Activated CD8-positive, alpha-beta T cell treated with anti-CD3 and anti-CD28 coated beads, Interleukin-2, amount 10 ng/mL, durations not matched to agents 7 days and 5 days (primary cell): ENCODE results near the gene TRIM39. TPM values are rescaled to one million over a fixed set of nuclear protein-coding genes. Genes with fewer than 3 reads are reported as not detected.

Experiments
- ATAC-seq: fragments of 150-1000 bp; cut with Tn5 transposase; one replicate; pipeline ENCODE4 v1.10.0; 2021; ENCODE audit warnings: moderate library complexity
- CTCF ChIA-PET: fragments of 350-600 bp; sonication (Branson Sonifier 250); formaldehyde crosslinking; loops from one replicate; lab custom pipeline; 2021; ENCODE audit warnings: antibody characterized with exemption; lab: Charles Lee
- POLR2A ChIA-PET: fragments of 350-600 bp; sonication (Branson Sonifier 250); formaldehyde crosslinking; loops from one replicate; lab custom pipeline; 2021; ENCODE audit warnings: antibody characterized with exemption; lab: Charles Lee
- DNase-seq: peaks from one replicate; pipeline ENCODE4 v3.0.0-alpha.2; 2020
- H3K27ac Mint-ChIP-seq: one replicate; pipeline ENCODE4 v1.8.0; 2021; ENCODE audit warnings: mild to moderate bottlenecking, mixed read lengths
- H3K27me3 Mint-ChIP-seq: one replicate; pipeline ENCODE4 v1.8.0; 2021; ENCODE audit warnings: low read depth, mixed read lengths
- H3K36me3 Mint-ChIP-seq: one replicate; pipeline ENCODE4 v1.8.0; 2021; ENCODE audit warnings: low read depth, mixed read lengths
- H3K4me1 Mint-ChIP-seq: one replicate; pipeline ENCODE4 v1.8.0; 2021; ENCODE audit warnings: low read depth, mixed read lengths
- H3K4me3 Mint-ChIP-seq: one replicate; pipeline ENCODE4 v1.8.0; 2021; ENCODE audit warnings: mild to moderate bottlenecking, mixed read lengths
- H3K9me3 Mint-ChIP-seq: one replicate; pipeline ENCODE4 v1.8.0; 2022; ENCODE audit warnings: mixed read lengths; ENCODE audit not compliant: insufficient read depth
- total RNA-seq, 2 experiments: library from RNA; stranded (reverse); gene quantifications; one replicate each; pipeline ENCODE4 v1.2.3, GENCODE V29; 2021

The TRIM39 gene
- total RNA-seq, 2 experiments from 2014 or later = 16.7 to 16.9 TPM

- no peaks in the 10 kb centered on the region for H3K9me3 Mint-ChIP-seq
- ChIA-PET POLR2A (interaction anchor here (2.1 kb wide), 1 partner anchor 9 kb away, joined by 5 read pairs; the partner anchor contains the start of gene TRIM39), CTCF (interaction anchor here (1.1 to 3.5 kb wide), 4 partner anchors 8 to 99 kb away, joined by 3 to 11 read pairs (median 6); partner anchors contain the start of gene TRIM39)
- ATAC-seq (no peak), DNase-seq (no peak)
- H3K27me3 Mint-ChIP-seq = no peaks in the 10 kb centered on the region
- H3K36me3 Mint-ChIP-seq = peaks cover 66% of the 10 kb centered on the region
- peaks cover 44% of the 10 kb centered on the region for H3K4me1 Mint-ChIP-seq
- peak overlapping the region; percentile 3 for H3K27ac Mint-ChIP-seq
- H3K4me3 Mint-ChIP-seq = peak overlapping the region; percentile 2
Measured at GRCh38 chr6:30317913-30318589, 8.7 kb upstream of the TRIM39 start.

- ChIA-PET POLR2A (no interaction called here), CTCF (no interaction called here)
- Mint-ChIP-seq H3K9me3 (no peaks in the 10 kb centered on the region), H3K36me3 (peaks cover 57% of the 10 kb centered on the region), H3K4me3 (no peak overlapping the region), H3K27me3 (no peaks in the 10 kb centered on the region), H3K27ac (no peak overlapping the region), H3K4me1 (peaks cover 56% of the 10 kb centered on the region)
- DNase-seq (no peak), ATAC-seq (no peak)
Measured at GRCh38 chr6:30319146-30319835, 7.4 kb upstream of the TRIM39 start.

GRCh38 chr6:30321692-30322388 lies 4.9 kb upstream of the TRIM39 start:
- Mint-ChIP-seq H3K36me3 (peaks cover 49% of the 10 kb centered on the region), H3K27me3 (no peaks in the 10 kb centered on the region), H3K4me1 (peaks cover 72% of the 10 kb centered on the region), H3K9me3 (no peaks in the 10 kb centered on the region), H3K27ac (no peak overlapping the region), H3K4me3 (no peak overlapping the region)
- DNase-seq (no peak), ATAC-seq (no peak)
- CTCF ChIA-PET = no interaction called here
- POLR2A ChIA-PET = no interaction called here

- Mint-ChIP-seq H3K36me3 (peaks cover 46% of the 10 kb centered on the region), H3K27me3 (no peaks in the 10 kb centered on the region), H3K4me1 (peaks cover 73% of the 10 kb centered on the region), H3K9me3 (no peaks in the 10 kb centered on the region), H3K4me3 (no peak overlapping the region), H3K27ac (no peak overlapping the region)
- CTCF ChIA-PET = interaction anchor here (2.5 kb wide), 1 partner anchor 104 kb away, joined by 11 read pairs; no protein-coding TSS in a partner anchor
- ATAC-seq = no peak
- DNase-seq = no peak
- POLR2A ChIA-PET = no interaction called here
Measured at GRCh38 chr6:30322527-30323501, 3.9 kb upstream of the TRIM39 start.

GRCh38 chr6:30323806-30324205 lies 2.9 kb upstream of the TRIM39 start:
- no peak for ATAC-seq
- Mint-ChIP-seq H3K4me1 (peaks cover 71% of the 10 kb centered on the region), H3K4me3 (no peak overlapping the region), H3K27ac (no peak overlapping the region), H3K36me3 (peaks cover 46% of the 10 kb centered on the region), H3K27me3 (no peaks in the 10 kb centered on the region), H3K9me3 (no peaks in the 10 kb centered on the region)
- ChIA-PET CTCF (interaction anchor here (1.3 to 2.5 kb wide), 2 partner anchors 85 to 105 kb away, joined by 3 to 11 read pairs; no protein-coding TSS in a partner anchor), POLR2A (no interaction called here)
- no peak for DNase-seq

- DNase-seq (peak; percentile 91), ATAC-seq (peak; percentile 73)
- ChIA-PET CTCF (interaction anchor here (0.6 to 2.5 kb wide), 8 partner anchors 8 to 128 kb away, joined by 3 to 12 read pairs (median 7); no protein-coding TSS in a partner anchor), POLR2A (interaction anchor here (1.0 to 2.3 kb wide), 10 partner anchors 13 to 384 kb away, joined by 3 to 25 read pairs (median 4); partner anchors contain the start of genes POLR1H, RPP21 and TRIM26)
- peak overlapping the region; percentile 92 for H3K4me3 Mint-ChIP-seq
- no peaks in the 10 kb centered on the region for H3K27me3 Mint-ChIP-seq
- H3K36me3 Mint-ChIP-seq = peaks cover 49% of the 10 kb centered on the region
- H3K9me3 Mint-ChIP-seq = no peaks in the 10 kb centered on the region
- H3K4me1 Mint-ChIP-seq = peaks cover 63% of the 10 kb centered on the region
- H3K27ac Mint-ChIP-seq = peak overlapping the region; percentile 99
Measured at GRCh38 chr6:30325150-30325872, 1.4 kb upstream of the TRIM39 start.

GRCh38 chr6:30325873-30326525 lies 728 bp upstream of the TRIM39 start:
- H3K9me3 Mint-ChIP-seq = no peaks in the 10 kb centered on the region
- CTCF ChIA-PET = interaction anchor here (0.6 to 2.3 kb wide), 11 partner anchors 9 to 420 kb away, joined by 3 to 12 read pairs (median 4); partner anchors contain the start of gene TRIM26
- POLR2A ChIA-PET = interaction anchor here (0.6 to 2.3 kb wide), 18 partner anchors 9 to 874 kb away, joined by 3 to 25 read pairs (median 4); partner anchors contain the start of genes POLR1H, RPP21 and TRIM26
- peak overlapping the region; percentile 92 for H3K4me3 Mint-ChIP-seq
- peak; percentile 84 for DNase-seq
- peaks cover 58% of the 10 kb centered on the region for H3K4me1 Mint-ChIP-seq
- no peaks in the 10 kb centered on the region for H3K27me3 Mint-ChIP-seq
- peak; percentile 61 for ATAC-seq
- H3K36me3 Mint-ChIP-seq = peaks cover 45% of the 10 kb centered on the region
- peak overlapping the region; percentile 99 for H3K27ac Mint-ChIP-seq

GRCh38 chr6:30327232-30327746 lies 562 bp downstream of the TRIM39 start:
- CTCF ChIA-PET = interaction anchor here (1.0 to 2.3 kb wide), 5 partner anchors 10 to 218 kb away, joined by 3 to 12 read pairs (median 4); partner anchors contain the start of gene TRIM26
- H3K4me1 Mint-ChIP-seq = peaks cover 48% of the 10 kb centered on the region
- POLR2A ChIA-PET = interaction anchor here (1.0 to 2.3 kb wide), 6 partner anchors 7 to 114 kb away, joined by 4 to 25 read pairs (median 5); partner anchors contain the start of genes RPP21 and TRIM26
- H3K4me3 Mint-ChIP-seq = peak overlapping the region; percentile 96
- no peaks in the 10 kb centered on the region for H3K9me3 Mint-ChIP-seq
- H3K36me3 Mint-ChIP-seq = peaks cover 46% of the 10 kb centered on the region
- DNase-seq (no peak), ATAC-seq (no peak)
- no peaks in the 10 kb centered on the region for H3K27me3 Mint-ChIP-seq
- peak overlapping the region; percentile 99 for H3K27ac Mint-ChIP-seq

GRCh38 chr6:30328397-30328796 lies 1.7 kb downstream of the TRIM39 start:
- Mint-ChIP-seq H3K9me3 (no peaks in the 10 kb centered on the region), H3K27ac (peak overlapping the region; percentile 99), H3K27me3 (no peaks in the 10 kb centered on the region), H3K4me3 (no peak overlapping the region), H3K36me3 (peaks cover 42% of the 10 kb centered on the region), H3K4me1 (peaks cover 39% of the 10 kb centered on the region)
- ATAC-seq (no peak), DNase-seq (no peak)
- ChIA-PET CTCF (interaction anchor here (1.3 kb wide), 2 partner anchors 10 to 13 kb away, joined by 4 read pairs; no protein-coding TSS in a partner anchor), POLR2A (no interaction called here)
